Inferior parietal cortex (tissue), 1 donor: Measurements from ENCODE around the gene PPM1N.

Experiments
- DNase-seq: peaks from one replicate; pipeline ENCODE4 v3.0.0-alpha.2; 2016; ENCODE audit errors: extremely low spot score

Gene PPM1N

DNA sequence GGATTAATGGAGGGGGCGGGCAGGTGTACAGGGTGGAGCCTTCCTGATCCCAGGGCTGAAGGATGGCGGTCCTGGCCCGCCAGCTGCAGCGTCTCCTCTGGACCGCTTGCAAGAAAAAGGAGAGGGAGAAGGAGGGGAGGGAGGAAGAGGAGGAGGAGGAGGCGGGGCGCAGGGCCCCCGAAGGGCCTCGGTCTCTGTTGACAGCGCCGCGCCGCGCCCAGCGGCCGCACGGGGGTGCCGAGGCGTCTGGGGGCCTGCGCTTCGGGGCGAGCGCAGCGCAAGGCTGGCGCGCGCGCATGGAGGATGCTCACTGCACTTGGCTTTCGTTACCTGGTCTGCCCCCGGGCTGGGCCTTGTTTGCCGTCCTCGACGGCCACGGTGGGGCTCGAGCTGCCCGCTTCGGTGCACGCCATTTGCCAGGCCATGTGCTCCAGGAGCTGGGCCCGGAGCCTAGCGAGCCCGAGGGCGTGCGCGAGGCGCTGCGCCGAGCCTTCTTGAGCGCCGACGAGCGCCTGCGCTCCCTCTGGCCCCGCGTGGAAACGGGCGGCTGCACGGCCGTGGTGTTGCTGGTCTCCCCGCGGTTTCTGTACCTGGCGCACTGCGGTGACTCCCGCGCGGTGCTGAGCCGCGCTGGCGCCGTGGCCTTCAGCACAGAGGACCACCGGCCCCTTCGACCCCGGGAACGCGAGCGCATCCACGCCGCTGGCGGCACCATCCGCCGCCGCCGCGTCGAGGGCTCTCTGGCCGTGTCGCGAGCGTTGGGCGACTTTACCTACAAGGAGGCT is at the start of gene PPM1N:
PPM1N (plus strand) TSS at position 33 of the 785 bp plus-strand sequence; CDS start at position 63, 30 bp downstream.
- DNase-seq, result no peak

DNA sequence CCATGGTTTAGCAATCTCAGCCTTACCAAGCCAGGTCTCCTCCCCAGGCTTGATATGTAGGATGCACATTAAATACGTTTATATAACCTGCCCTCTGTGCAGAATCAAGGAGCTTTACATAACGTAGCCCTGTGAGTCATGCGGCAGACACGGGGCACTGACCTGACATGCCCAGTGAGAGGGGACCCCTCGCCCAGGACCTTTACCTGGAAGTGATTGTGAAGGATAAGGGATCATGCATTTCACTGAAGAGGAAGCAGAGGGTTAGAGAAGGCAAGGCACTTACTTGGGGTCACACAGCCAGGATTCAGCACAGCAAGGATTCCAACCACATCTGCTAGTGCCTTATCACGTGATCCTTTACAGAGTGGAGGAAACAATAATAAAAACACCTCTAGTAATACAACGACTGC is 49.4 kb upstream of the PPM1N start:
- DNase-seq, result no peak

DNA sequence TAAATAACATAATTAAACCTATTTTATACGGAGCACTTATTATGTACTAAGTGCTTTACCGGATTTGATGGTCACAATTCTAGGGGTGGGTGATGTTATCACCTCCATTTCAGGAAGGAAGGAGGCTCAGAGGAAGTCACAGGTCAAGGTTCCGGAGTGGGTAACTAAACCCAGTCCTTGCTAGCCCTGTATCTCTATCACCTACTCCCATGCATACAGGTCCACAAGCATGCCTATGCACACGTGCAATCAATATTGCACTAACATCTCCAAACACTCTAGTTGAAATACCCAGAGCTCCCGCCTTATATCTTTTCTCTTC is 48.3 kb upstream of the PPM1N start:
- no peak for DNase-seq

GRCh38 chr19:45451131-45451849 is 47.0 kb upstream of the PPM1N start:
- DNase-seq, result no peak

GRCh38 chr19:45451850-45452387 is 46.3 kb upstream of the PPM1N start:
- DNase-seq, result no peak

DNA sequence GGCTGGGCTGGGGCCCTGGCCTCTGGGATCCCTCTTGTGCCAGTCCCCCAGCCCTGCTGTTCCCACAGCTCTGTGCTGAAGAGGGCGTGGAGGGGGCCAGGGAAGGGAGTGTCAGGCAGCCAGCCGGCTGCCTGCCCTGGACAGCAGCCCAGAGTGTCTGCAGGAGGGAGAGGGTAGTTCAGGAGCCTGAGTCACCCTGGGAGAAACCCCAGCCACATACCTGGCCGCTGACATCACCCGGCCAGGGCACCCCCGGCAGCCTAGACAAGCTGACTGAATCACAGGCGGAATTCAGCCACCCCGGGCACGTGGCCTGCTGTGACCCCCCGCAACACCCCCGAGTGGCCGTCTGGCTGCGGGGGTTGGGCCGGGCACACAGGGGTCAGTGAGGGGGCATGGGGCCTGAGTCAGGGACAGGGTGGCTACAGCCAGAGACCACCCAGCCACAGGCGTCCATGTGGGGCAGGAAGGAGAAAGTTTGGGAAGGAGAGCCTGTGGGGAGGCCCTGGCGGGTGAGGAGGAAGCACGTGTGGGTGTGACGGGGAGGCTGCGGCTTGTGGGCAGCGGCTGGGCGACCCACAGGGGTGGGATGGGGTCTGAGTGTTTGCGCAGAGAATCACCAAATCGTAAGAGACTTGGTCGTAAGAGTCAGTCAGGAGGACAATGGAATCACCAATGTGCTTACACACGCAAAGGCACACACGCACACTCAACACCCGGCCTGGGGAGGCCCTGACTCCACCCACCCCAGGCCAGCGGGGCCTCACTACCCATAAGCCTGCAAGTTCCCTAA is 42.3 kb upstream of the PPM1N start:
- no peak for DNase-seq

DNA sequence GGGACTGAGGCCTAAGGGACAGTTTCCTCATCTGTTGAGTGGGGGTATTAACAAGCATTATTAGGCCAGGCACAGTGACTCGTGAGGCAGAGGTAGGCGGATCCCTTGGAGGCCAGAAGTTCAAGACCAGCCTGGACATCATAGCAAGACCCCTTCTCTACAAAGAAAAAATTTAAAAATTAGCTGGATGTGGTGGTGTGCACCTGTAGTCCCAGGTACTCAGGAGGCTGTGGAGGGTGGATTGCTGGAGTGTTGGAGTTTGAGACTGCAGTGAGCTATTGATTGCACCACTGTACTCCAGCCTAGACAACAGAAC is 41.8 kb upstream of the PPM1N start:
- no peak for DNase-seq

GRCh38 chr19:45457776-45458175 is 40.5 kb upstream of the PPM1N start:
- DNase-seq, result no peak

DNA sequence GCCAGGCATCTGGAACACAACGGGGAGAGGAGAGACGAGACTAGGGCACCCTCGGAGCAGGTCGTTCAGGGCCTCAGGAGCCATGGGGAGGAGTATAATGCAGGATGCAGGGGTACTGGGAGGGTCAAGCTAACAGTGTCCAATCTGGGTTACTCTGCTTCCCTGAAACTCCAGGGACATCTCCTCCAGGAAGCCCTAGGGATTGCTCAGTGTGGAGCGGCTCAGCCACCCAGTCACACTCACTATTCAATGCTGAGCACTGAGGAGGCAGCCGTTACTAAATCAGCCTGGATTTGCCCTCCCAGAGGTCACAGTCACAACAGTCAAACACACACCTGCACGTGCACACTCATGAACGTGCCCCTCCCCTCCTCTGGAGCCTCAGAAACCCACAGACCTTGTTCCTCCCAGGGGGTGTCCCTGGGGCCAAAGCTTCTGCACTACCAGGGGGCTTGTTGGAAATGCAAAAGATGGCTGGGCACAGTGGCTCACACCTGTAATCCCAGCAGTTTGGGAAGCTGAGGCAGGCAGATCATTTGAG is 37.4 kb upstream of the PPM1N start:
- no peak for DNase-seq

- DNase-seq, result no peak
Observed at GRCh38 chr19:45462174-45462573, 36.1 kb upstream of the PPM1N start.

GRCh38 chr19:45463241-45463640 is 35.0 kb upstream of the PPM1N start:
- no peak for DNase-seq

GRCh38 chr19:45464274-45464673 is 34.0 kb upstream of the PPM1N start:
- no peak for DNase-seq

DNA sequence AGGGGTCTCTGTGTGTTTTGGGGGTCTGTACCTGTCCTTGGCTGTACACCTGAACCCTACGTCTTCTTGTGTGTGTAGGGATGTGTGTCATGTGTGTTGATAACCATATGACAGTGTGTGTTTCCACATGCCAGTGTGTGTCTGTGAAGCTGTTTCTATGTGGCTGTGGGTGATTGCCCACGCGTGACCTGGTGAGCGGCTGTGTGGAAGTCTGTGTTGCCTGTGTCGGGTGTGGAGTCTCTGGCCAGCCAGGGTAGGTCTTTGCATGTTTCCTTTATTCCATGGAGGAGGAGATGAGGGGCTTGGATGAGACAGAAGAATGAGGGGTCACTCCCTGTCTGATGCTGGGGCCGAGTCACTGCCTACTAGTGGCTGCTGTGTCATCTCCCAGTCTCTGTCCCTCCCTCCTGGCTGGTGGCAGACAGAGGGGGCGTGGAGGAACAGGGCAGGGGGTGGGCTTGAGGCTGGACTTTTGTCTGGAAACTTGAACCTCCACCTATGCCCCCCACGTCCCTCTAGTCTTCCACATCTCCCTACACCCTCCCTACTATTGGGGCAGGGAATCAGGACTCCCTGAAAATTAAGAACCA is 33.3 kb upstream of the PPM1N start:
- no peak for DNase-seq

GRCh38 chr19:45467115-45467455 is 31.2 kb upstream of the PPM1N start:
- no peak for DNase-seq

- DNase-seq, result peak; percentile 95
Observed at GRCh38 chr19:45467456-45468158, 30.6 kb upstream of the PPM1N start, which contains the start of gene FOSB. Gene FOSB (plus strand): TSS chr19:45467996. CDS start chr19:45468587, 591 bp downstream.

- no peak for DNase-seq
Observed at GRCh38 chr19:45468159-45468651, 30.0 kb upstream of the PPM1N start.

GRCh38 chr19:45468803-45469131 is 29.5 kb upstream of the PPM1N start:
- no peak for DNase-seq

DNA sequence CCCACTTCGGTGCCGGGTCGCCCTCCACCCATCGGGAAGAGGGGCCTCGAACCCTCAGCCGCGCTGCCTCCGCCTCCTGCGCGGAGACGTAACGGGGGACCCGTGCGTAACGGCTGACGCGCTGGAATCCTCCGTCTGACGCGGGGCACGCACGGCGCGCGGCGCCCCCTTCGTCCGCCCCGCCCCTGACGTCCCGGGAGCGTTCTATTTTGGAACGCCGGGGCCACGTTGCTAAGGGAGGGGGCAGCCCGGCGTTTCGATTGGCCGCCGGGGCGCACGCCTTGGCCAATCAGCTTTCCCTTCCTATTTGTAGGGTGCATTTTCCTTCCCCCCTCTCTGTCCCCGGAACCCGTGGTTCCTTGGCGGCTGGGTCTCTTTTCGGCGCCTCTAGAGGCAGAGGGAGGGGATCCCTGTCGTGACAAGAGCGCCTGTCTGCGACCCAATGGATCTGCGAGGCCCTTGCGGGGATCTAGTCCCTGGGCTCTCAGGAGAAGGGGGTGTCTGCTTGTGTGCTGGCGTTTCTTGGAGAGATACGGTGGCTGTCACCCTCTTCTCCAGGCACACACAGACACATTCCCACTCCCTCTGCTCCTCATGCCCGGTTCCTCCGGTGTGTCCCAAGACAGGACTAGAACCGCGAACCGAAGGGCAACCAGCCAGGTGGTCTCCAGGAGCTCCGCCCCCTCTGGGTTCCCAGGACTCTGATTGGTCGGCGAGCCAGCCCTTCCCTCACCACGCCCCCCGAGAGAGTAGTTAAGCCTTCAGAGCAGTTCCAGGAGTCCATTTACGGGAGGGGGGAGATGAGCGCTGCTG is 28.9 kb upstream of the PPM1N start:
- peak; percentile 91 for DNase-seq

DNA sequence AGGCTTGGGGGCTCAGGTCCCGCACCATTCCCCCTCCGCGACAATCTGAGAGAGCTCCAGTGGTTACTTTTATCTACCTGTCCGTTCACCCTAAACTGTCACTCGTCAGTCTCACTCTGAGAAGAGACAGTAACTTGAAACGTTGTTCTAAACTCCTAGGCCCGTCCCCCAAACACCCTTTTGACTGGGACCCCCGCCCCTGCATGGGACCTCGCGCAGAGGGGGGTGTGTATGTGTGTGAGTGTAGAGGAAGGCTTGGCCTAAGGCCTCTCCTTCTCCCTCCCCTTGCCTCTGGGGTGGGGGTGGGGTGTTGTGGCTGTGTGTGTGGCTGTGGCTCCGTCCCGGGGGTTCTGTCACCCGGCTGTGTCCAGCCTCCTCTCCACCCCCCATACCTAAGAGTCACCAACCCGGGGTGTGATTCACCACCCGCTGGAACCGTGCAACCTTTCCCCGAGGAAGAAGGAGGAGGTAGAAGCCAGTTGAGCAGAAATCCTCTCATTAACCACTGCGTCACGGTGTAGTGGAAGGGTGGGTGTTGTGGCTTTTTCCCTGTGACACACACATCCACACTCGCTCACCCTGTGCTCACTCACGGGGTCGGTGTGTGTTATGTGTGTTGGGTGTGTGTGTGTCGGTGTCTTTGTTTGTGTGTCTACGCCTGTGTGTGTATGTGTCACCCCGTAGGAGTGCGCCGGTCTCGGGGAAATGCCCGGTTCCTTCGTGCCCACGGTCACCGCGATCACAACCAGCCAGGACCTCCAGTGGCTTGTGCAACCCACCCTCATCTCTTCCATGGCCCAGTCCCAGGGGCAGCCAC is 28.1 kb upstream of the PPM1N start:
- no peak for DNase-seq

DNA sequence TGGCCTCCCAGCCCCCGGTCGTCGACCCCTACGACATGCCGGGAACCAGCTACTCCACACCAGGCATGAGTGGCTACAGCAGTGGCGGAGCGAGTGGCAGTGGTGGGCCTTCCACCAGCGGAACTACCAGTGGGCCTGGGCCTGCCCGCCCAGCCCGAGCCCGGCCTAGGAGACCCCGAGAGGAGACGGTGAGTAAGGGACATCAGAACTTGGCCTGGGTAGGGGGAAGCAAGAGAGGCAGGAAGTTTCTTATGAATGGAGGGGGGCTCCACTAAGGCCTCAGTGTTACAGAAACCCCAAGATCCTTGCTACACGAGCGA is 27.5 kb upstream of the PPM1N start:
- DNase-seq, result no peak
